K562 (cell line): Measurements from ENCODE around the gene CACNA1C. TPM values are rescaled to one million over a fixed set of nuclear protein-coding genes. Genes with fewer than 3 reads are reported as not detected.
A peak's percentile ranks its signal among the peaks of the same experiment; 100 is the strongest.

Experiments used
- ATAC-seq: fragments of 200-7000 bp; cut with Tn5 transposase; 3 replicates; pipeline ENCODE4 v1.9.1; 2020; ENCODE audit warnings: moderate library complexity
- BruUV-seq: library from RNA; stranded (reverse); fragments of 400-500 nt; replicated peaks from 2 replicates; lab custom pipeline; 2021; lab: Mats Ljungman, UMichigan
- CTCF ChIA-PET: fragments of 300-600 bp; formaldehyde crosslinking; extraction: SDS; loops from one replicate; lab custom pipeline; 2021; ENCODE audit warnings: low intra/inter-chr PET ratio; lab: Yijun Ruan, JAX
- POLR2A ChIA-PET: fragments of 300-600, 350-650 bp; sonication (Branson Sonifier 250); formaldehyde crosslinking; extraction: SDS; loops from one replicate; lab custom pipeline; 2021; ENCODE audit warnings: antibody characterized with exemption, inconsistent platforms; lab: Yijun Ruan, JAX
- DNase-seq, 4 experiments: peaks; one replicate each; pipeline versions ENCODE4 v3.0.0 to v3.0.0-alpha.2; 2011 to 2018; ENCODE audit warnings: low spot score in 3 of 4, mixed read lengths in 3 of 4; ENCODE audit errors: extremely low read depth in 1 of 4
- FAIRE-seq: peaks from 2 replicates; lab custom pipeline; 2011; peaks lifted over from hg19 to GRCh38; lab: Jason Lieb, UNC
- H2AFZ ChIP-seq: 2 replicates; pipeline ENCODE4 v1.6.0; 2011; ENCODE audit warnings: low read depth, low read length, control low read depth, inconsistent platforms
- H3K27ac ChIP-seq: fragments of 200-600 bp; 3 replicates; pipeline ENCODE4 v1.8.0; 2011; ENCODE audit warnings: low read depth, mild to moderate bottlenecking, control low read depth, inconsistent platforms, low read length, moderate library complexity, mixed read lengths; ENCODE audit errors: extremely low read depth
- H3K27me3 ChIP-seq, 2 experiments: fragments of 300-600 bp in 1 of 2; 2 replicates in 1 of 2; 3 replicates in 1 of 2; pipeline versions ENCODE4 v1.6.0 to v1.8.0; 2011; ENCODE audit warnings: inconsistent platforms in 2 of 2, low read length in 2 of 2, mild to moderate bottlenecking in 1 of 2, mixed read lengths in 1 of 2, moderate library complexity in 1 of 2; ENCODE audit not compliant: control insufficient read depth in 2 of 2, insufficient read depth in 2 of 2
- H3K36me3 ChIP-seq: fragments of 300-600 bp; 3 replicates; pipeline ENCODE4 v1.8.0; 2011; ENCODE audit warnings: mild to moderate bottlenecking, low read length, inconsistent platforms; ENCODE audit not compliant: control insufficient read depth, insufficient read depth
- H3K4me1 ChIP-seq, 2 experiments: fragments of 200-600 bp in 1 of 2; replicated peaks in 1 of 2; 2 replicates in 1 of 2; 3 replicates in 1 of 2; pipeline versions ENCODE4 v1.5.1 to v1.8.0; 2011; ENCODE audit warnings: inconsistent platforms in 2 of 2, low read length in 2 of 2, mild to moderate bottlenecking in 1 of 2, mixed read lengths in 1 of 2, moderate library complexity in 1 of 2; ENCODE audit not compliant: control insufficient read depth in 2 of 2, insufficient read depth in 2 of 2
- H3K4me2 ChIP-seq: 2 replicates; pipeline ENCODE4 v1.6.1; 2011; ENCODE audit warnings: low read length, control low read depth, inconsistent platforms, mixed read lengths; ENCODE audit not compliant: insufficient read depth
- H3K4me3 ChIP-seq: fragments of 200-600 bp; sonication (generic), shearing (Covaris generic); 2 replicates; pipeline ENCODE4 v1.5.1; 2016; ENCODE audit warnings: control low read depth, inconsistent platforms
- H3K79me2 ChIP-seq: fragments of 200-600 bp; 3 replicates; pipeline ENCODE4 v1.8.0; 2011; ENCODE audit warnings: low read length, inconsistent platforms; ENCODE audit not compliant: control insufficient read depth, insufficient read depth
- H3K9ac ChIP-seq, 2 experiments: 2 replicates each; pipeline versions ENCODE4 v1.6.0 to v1.6.1; 2011; ENCODE audit warnings: low read depth in 2 of 2, low read length in 2 of 2, control low read depth in 1 of 2, inconsistent platforms in 1 of 2, mild to moderate bottlenecking in 1 of 2, mixed read lengths in 1 of 2; ENCODE audit not compliant: insufficient read depth in 1 of 2
- H3K9me1 ChIP-seq: one replicate; pipeline ENCODE4 v1.6.0; 2011; ENCODE audit warnings: inconsistent platforms, mild to moderate bottlenecking, low read length, moderate library complexity; ENCODE audit not compliant: control insufficient read depth, insufficient read depth
- H3K9me3 ChIP-seq: replicated peaks from 2 replicates; pipeline ENCODE4 v1.5.1; 2011; ENCODE audit warnings: low read depth, low read length, inconsistent platforms; ENCODE audit not compliant: control insufficient read depth, insufficient read depth
- H4K20me1 ChIP-seq: replicated peaks from 2 replicates; pipeline ENCODE4 v1.6.1; 2011; ENCODE audit warnings: low read length, inconsistent platforms, mixed read lengths; ENCODE audit not compliant: control insufficient read depth, insufficient read depth
- CC2D1A ChIP-seq: fragments of 450-650 bp; IDR thresholded peaks from 2 replicates; pipeline ENCODE4 v1.6.1; 2017; ENCODE audit warnings: mild to moderate bottlenecking
- CTBP1 ChIP-seq: fragments of 450-650 bp; IDR thresholded peaks from 2 replicates; pipeline ENCODE4 v1.6.1; 2016; ENCODE audit warnings: borderline replicate concordance
- ESRRA ChIP-seq: fragments of 450-650 bp; IDR thresholded peaks from 2 replicates; pipeline ENCODE4 v1.6.1; 2014; ENCODE audit warnings: low read depth, mild to moderate bottlenecking, moderate library complexity, borderline replicate concordance
- ILK ChIP-seq: fragments of 450-650 bp; IDR thresholded peaks from 2 replicates; pipeline ENCODE4 v1.6.1; 2016; ENCODE audit warnings: missing genetic modification characterization, low read depth, mild to moderate bottlenecking, missing compliant biosample characterization, moderate library complexity, borderline replicate concordance
- NFIC ChIP-seq: fragments of 450-650 bp; IDR thresholded peaks from 2 replicates; pipeline ENCODE4 v1.6.1; 2017; ENCODE audit warnings: mild to moderate bottlenecking, inconsistent platforms
- ZNF57 ChIP-seq: fragments of 450-650 bp; formaldehyde crosslinking; IDR thresholded peaks from 2 replicates; pipeline ENCODE4 v1.4.0; 2020; ENCODE audit warnings: mild to moderate bottlenecking, moderate library complexity
- WGBS: fragments of 100-300 bp; shearing (Covaris generic); methylation state at CpG from one replicate; pipeline ENCODE4 v1.1.6; 2016; ENCODE audit warnings: low coverage, mixed read lengths; ENCODE audit not compliant: insufficient coverage; ENCODE audit errors: missing lambda C conversion rate; 5-methylcytosine and 5-hydroxymethylcytosine counted together
- in situ Hi-C: fragments of 300-500 bp; cut with MboI; formaldehyde crosslinking; loops from 4 replicates; pipeline ENCODE4 v1.15.0; 2018; ENCODE audit warnings: inconsistent platforms, mixed read lengths
- intact Hi-C: fragments of 100-400 bp; cut with micrococcal nuclease; formaldehyde crosslinking; loops from 2 replicates; pipeline ENCODE4 v1.14.2; 2022
- polyA plus RNA-seq, 8 experiments: library from polyadenylated mRNA; depleted of rRNA in 4 of 8; stranded (reverse) in 5 of 8; unstranded in 3 of 8; fragments of >200 nt; fragmentation: Nextera tagmentation in 2 of 8; fragmentation: Illumina TruSeq in 1 of 8; extraction: Ambion mirVana in 2 of 8; extraction: Trizol in 1 of 8; gene quantifications; 2 replicates each; pipeline versions ENCODE4 v1.2.1 to v1.2.3, GENCODE V29; 2011 to 2014; ENCODE audit warnings: inconsistent platforms in 1 of 8, missing spikeins in 1 of 8
- total RNA-seq, 7 experiments: library from RNA; depleted of rRNA in 6 of 7; stranded (reverse); fragments of >200 nt in 6 of 7; fragmentation: Illumina TruSeq in 2 of 7; extraction: Trizol in 2 of 7; gene quantifications; 2 replicates each; pipeline versions ENCODE4 v1.2.1 to v1.2.3, GENCODE V29; 2011 to 2021; ENCODE audit warnings: low replicate concordance in 1 of 7
- TF ChIP-seq, protein P1 (sequence below), 2 experiments: fragments of 450-650 bp; IDR thresholded peaks; 2 replicates each; pipeline ENCODE4 v1.6.1; 2018; ENCODE audit warnings: mild to moderate bottlenecking in 2 of 2, low read depth in 1 of 2; ENCODE audit not compliant: partially characterized antibody in 2 of 2

The CACNA1C gene
- total and polyA plus RNA-seq, 9 of the 15 experiments (the other 6 are each of a cell fraction or from before 2014, with no cell fraction given), result not detected

DNA sequence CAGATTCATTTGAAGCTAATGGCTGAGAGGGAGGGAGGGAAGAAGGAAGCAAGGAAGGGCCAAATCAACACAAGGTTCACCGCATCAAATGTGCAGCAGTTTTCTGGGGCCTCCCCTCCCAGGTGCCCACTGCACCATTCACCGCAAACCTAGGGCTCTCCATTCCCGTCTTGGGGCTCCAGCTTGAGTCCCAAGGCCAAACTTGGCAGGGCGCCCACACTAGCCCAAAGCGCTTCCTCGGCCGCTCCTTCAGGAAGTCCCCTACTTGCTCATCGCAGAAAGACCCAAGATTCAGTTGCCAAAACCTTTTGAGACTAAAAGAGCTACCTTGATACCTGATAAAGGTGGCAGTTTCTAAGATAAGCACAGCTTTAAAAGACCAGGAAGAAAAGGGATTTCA lies 601.5 kb downstream of the CACNA1C start:
- Histone ChIP-seq H4K20me1 (no peaks in the 10 kb centered on the region), H2AFZ (no peak overlapping the region), H3K4me3 (no peak overlapping the region), H3K79me2 (no peaks in the 10 kb centered on the region), H3K4me2 (no peak overlapping the region), H3K9me3 (no peaks in the 10 kb centered on the region), H3K9me1 (no peaks in the 10 kb centered on the region), H3K4me1 (peaks cover 0 to 6% of the 10 kb centered on the region in 2 experiments; a peak in 1 of 5 replicates), H3K27me3 (peaks cover 4 to 45% of the 10 kb centered on the region in 2 experiments; a peak in 4 of 5 replicates), H3K27ac (no peak overlapping the region), H3K36me3 (no peaks in the 10 kb centered on the region), H3K9ac (no peak overlapping the region)
- WGBS, result 3% methylated on average over 8 of the region's 8 CpGs
- ChIA-PET CTCF (no interaction called here), POLR2A (no interaction called here)
- in situ Hi-C loops, result no loop called here
- FAIRE-seq, result no peak
- no peak for TF ChIP-seq ZNF57 (CRISPR knock-in tag)
- peak; percentile 23; the same call in 1 of the 2 replicates for TF ChIP-seq NFIC
- TF ChIP-seq ESRRA, result no peak
- no peak for ATAC-seq
- no TSS peak for BruUV-seq
- intact Hi-C loops, result no loop called here
- DNase-seq, result no peak

DNA sequence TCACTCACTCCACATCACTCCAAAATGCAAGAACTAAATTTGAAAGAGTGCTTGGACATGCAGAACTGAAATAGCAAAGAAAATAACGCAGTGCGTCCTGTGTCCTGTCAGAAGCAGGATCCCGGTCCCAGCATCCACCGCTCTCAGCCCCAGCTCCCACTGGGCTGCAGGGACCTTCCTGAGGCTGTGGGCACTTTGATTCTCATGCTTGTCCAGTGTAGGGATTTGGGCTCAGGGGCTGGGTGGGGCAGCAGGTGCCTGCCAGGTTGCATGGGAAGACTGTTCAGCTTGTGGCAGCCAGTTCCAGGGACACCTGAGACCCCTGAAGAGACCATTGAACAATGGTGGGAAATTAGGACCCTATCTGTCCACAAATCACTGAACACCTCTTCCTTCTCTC lies 602.0 kb downstream of the CACNA1C start:
- intact Hi-C loops (no loop called here), in situ Hi-C loops (no loop called here)
- CTCF ChIA-PET, result no interaction called here
- FAIRE-seq (no peak), ATAC-seq (no peak), DNase-seq (no peak)
- POLR2A ChIA-PET, result no interaction called here
- no peak for TF ChIP-seq CTBP1
- TF ChIP-seq CC2D1A, result no peak
- TF ChIP-seq ILK (tag), result no peak
- TF ChIP-seq, protein P1, sequence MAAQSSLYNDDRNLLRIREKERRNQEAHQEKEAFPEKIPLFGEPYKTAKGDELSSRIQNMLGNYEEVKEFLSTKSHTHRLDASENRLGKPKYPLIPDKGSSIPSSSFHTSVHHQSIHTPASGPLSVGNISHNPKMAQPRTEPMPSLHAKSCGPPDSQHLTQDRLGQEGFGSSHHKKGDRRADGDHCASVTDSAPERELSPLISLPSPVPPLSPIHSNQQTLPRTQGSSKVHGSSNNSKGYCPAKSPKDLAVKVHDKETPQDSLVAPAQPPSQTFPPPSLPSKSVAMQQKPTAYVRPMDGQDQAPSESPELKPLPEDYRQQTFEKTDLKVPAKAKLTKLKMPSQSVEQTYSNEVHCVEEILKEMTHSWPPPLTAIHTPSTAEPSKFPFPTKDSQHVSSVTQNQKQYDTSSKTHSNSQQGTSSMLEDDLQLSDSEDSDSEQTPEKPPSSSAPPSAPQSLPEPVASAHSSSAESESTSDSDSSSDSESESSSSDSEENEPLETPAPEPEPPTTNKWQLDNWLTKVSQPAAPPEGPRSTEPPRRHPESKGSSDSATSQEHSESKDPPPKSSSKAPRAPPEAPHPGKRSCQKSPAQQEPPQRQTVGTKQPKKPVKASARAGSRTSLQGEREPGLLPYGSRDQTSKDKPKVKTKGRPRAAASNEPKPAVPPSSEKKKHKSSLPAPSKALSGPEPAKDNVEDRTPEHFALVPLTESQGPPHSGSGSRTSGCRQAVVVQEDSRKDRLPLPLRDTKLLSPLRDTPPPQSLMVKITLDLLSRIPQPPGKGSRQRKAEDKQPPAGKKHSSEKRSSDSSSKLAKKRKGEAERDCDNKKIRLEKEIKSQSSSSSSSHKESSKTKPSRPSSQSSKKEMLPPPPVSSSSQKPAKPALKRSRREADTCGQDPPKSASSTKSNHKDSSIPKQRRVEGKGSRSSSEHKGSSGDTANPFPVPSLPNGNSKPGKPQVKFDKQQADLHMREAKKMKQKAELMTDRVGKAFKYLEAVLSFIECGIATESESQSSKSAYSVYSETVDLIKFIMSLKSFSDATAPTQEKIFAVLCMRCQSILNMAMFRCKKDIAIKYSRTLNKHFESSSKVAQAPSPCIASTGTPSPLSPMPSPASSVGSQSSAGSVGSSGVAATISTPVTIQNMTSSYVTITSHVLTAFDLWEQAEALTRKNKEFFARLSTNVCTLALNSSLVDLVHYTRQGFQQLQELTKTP (IDR thresholded peaks at IDR 0.05; ENCODE audit: low read depth in 1 of 2, partially characterized antibody in 2 of 2), result no peak
- WGBS, result 3% methylated on average over 4 of the region's 4 CpGs
- H3K36me3 ChIP-seq, result no peaks in the 10 kb centered on the region
- no peak overlapping the region for H3K4me2 ChIP-seq
- H2AFZ ChIP-seq, result no peak overlapping the region
- H3K27ac ChIP-seq, result no peak overlapping the region
- no peak overlapping the region for H3K9ac ChIP-seq
- no peaks in the 10 kb centered on the region for H3K79me2 ChIP-seq
- no peak overlapping the region for H3K4me3 ChIP-seq
- H3K9me3 ChIP-seq, result no peaks in the 10 kb centered on the region
- H3K4me1 ChIP-seq, result peaks cover 0 to 6% of the 10 kb centered on the region in 2 experiments; a peak in 1 of 5 replicates
- H3K27me3 ChIP-seq, result peaks cover 4 to 42% of the 10 kb centered on the region in 2 experiments; a peak in 4 of 5 replicates
- no TSS peak for BruUV-seq
- no peaks in the 10 kb centered on the region for H4K20me1 ChIP-seq
- no peaks in the 10 kb centered on the region for H3K9me1 ChIP-seq
